HG03135 (cell line): ENCODE data around the gene MYH10.

Source experiments
- ATAC-seq: cut with Tn5 transposase; IDR thresholded peaks from one replicate; pipeline ENCODE4 v1.9.1; 2021; ENCODE audit warnings: mild to moderate bottlenecking, moderate library complexity; ENCODE audit not compliant: unreplicated experiment

MYH10 gene

GRCh38 chr17:8455665-8456209 is 174.8 kb downstream of the MYH10 start:
- no peak for ATAC-seq

GRCh38 chr17:8453326-8453725 is 177.2 kb downstream of the MYH10 start:
- ATAC-seq: no peak

GRCh38 chr17:8451933-8452614 is 178.5 kb downstream of the MYH10 start:
- no peak for ATAC-seq

GRCh38 chr17:8448310-8448709 is 182.2 kb downstream of the MYH10 start:
- no peak for ATAC-seq

GRCh38 chr17:8447799-8448198 is 182.7 kb downstream of the MYH10 start:
- no peak for ATAC-seq

- ATAC-seq: no peak
These were observed 185.0 kb downstream of the MYH10 start for GRCh38 chr17:8445536-8445935.

GRCh38 chr17:8444494-8444893 is 186.0 kb downstream of the MYH10 start:
- ATAC-seq: no peak

- ATAC-seq: no peak
These were observed 186.8 kb downstream of the MYH10 start for GRCh38 chr17:8443756-8444155.

GRCh38 chr17:8442310-8442709 is 188.2 kb downstream of the MYH10 start:
- ATAC-seq: no peak

- ATAC-seq: no peak
These were observed 188.8 kb downstream of the MYH10 start for GRCh38 chr17:8441690-8442089.

GRCh38 chr17:8439681-8440080 is 190.8 kb downstream of the MYH10 start:
- no peak for ATAC-seq

- no peak for ATAC-seq
These were observed 192.1 kb downstream of the MYH10 start for GRCh38 chr17:8438441-8438840.

GRCh38 chr17:8436844-8437171 is 193.7 kb downstream of the MYH10 start:
- ATAC-seq: no peak

GRCh38 chr17:8436169-8436843 is 194.2 kb downstream of the MYH10 start:
- ATAC-seq: peak; percentile 49

- peak; percentile 97 for ATAC-seq
These were observed 195.0 kb downstream of the MYH10 start, which contains the start of gene NDEL1 for GRCh38 chr17:8435245-8436168. Gene NDEL1 (plus strand): TSS chr17:8435884. CDS start chr17:8444272, 8,388 bp downstream.

GRCh38 chr17:8430966-8431365 is 199.6 kb downstream of the MYH10 start:
- ATAC-seq: no peak

GRCh38 chr17:8426802-8427201 is 203.7 kb downstream of the MYH10 start:
- no peak for ATAC-seq

GRCh38 chr17:8426094-8426720 is 204.3 kb downstream of the MYH10 start:
- no peak for ATAC-seq
